CD4-positive, alpha-beta T cell (primary cell): Measurements from ENCODE around the gene MTHFD2. TPM values are rescaled to one million over a fixed set of nuclear protein-coding genes. Genes with fewer than 3 reads are reported as not detected.

Experiments used
- ATAC-seq: fragments of 200-7000 bp; cut with Tn5 transposase; one replicate; pipeline ENCODE4 v1.10.0; 2022; ENCODE audit warnings: mild to moderate bottlenecking; ENCODE audit not compliant: poor library complexity
- CTCF ChIA-PET: fragments of 350-600 bp; sonication (Branson Sonifier 250); formaldehyde crosslinking; loops from one replicate; lab custom pipeline; 2021; ENCODE audit warnings: antibody characterized with exemption, inconsistent platforms; lab: Charles Lee
- POLR2A ChIA-PET: fragments of 350-600 bp; sonication (Branson Sonifier 250); formaldehyde crosslinking; loops from one replicate; lab custom pipeline; 2021; ENCODE audit warnings: antibody characterized with exemption, inconsistent platforms; lab: Charles Lee
- DNase-seq, 14 experiments: peaks; one replicate each; pipeline ENCODE4 v3.0.0-alpha.2; 2013 to 2020; ENCODE audit warnings: mixed read lengths in 2 of 14
- H3K27ac ChIP-seq, 2 donors: one replicate each; pipeline versions ENCODE4 v1.5.1 to v1.7.0; 2013; ENCODE audit warnings: low read length in 2 of 2, low read depth in 1 of 2, mild to moderate bottlenecking in 1 of 2
- H3K27me3 ChIP-seq, 2 experiments: 1 replicate in 1 of 2; 2 replicates in 1 of 2; pipeline versions ENCODE4 v1.6.1 to v1.7.0; 2013; ENCODE audit warnings: low read length in 2 of 2, control low read depth in 1 of 2, mild to moderate bottlenecking in 1 of 2, moderate library complexity in 1 of 2; ENCODE audit not compliant: insufficient read depth in 2 of 2, control insufficient read depth in 1 of 2
- H3K36me3 ChIP-seq: one replicate; pipeline ENCODE4 v1.6.1; 2013; ENCODE audit warnings: low read length, control low read depth; ENCODE audit not compliant: insufficient read depth
- H3K4me1 ChIP-seq: one replicate; pipeline ENCODE4 v1.6.1; 2013; ENCODE audit warnings: low read length, control low read depth; ENCODE audit not compliant: insufficient read depth
- H3K4me3 ChIP-seq: one replicate; pipeline ENCODE4 v1.5.1; 2013; ENCODE audit warnings: mild to moderate bottlenecking, low read length, moderate library complexity
- H3K9me3 ChIP-seq, 2 experiments: 1 replicate in 1 of 2; 2 replicates in 1 of 2; pipeline versions ENCODE4 v1.6.1 to v1.7.0; 2013; ENCODE audit warnings: low read length in 2 of 2, mild to moderate bottlenecking in 2 of 2, control low read depth in 1 of 2, moderate library complexity in 1 of 2; ENCODE audit not compliant: control insufficient read depth in 1 of 2, insufficient read depth in 1 of 2
- H3K27ac Mint-ChIP-seq: one replicate; pipeline ENCODE4 v1.8.0; 2020; ENCODE audit warnings: mixed read lengths
- H3K27me3 Mint-ChIP-seq: one replicate; pipeline ENCODE4 v1.8.0; 2021; ENCODE audit warnings: mixed read lengths
- H3K36me3 Mint-ChIP-seq: one replicate; pipeline ENCODE4 v1.8.0; 2021; ENCODE audit warnings: low read depth, mixed read lengths
- H3K4me1 Mint-ChIP-seq: one replicate; pipeline ENCODE4 v1.8.0; 2021; ENCODE audit warnings: low read depth, mixed read lengths
- H3K4me3 Mint-ChIP-seq: one replicate; pipeline ENCODE4 v1.8.0; 2020; ENCODE audit warnings: mild to moderate bottlenecking, mixed read lengths
- H3K9me3 Mint-ChIP-seq: one replicate; pipeline ENCODE4 v1.8.0; 2020; ENCODE audit warnings: mixed read lengths
- CTCF ChIP-seq: fragments of 200-600 bp; IDR thresholded peaks from one replicate; pipeline ENCODE4 v1.8.0; 2022; ENCODE audit warnings: antibody characterized with exemption, mild to moderate bottlenecking
- intact Hi-C, 2 experiments: fragments of 100-400 bp; cut with DNase I in 1 of 2; cut with micrococcal nuclease in 1 of 2; formaldehyde crosslinking; loops; one replicate each; pipeline versions ENCODE4 v1.15.1 to v1.9.0; 2023 to 2025; cut with DNase I, micrococcal nuclease
- total RNA-seq, 174 experiments: library from RNA in 2 of 174; stranded (reverse) in 2 of 174; gene quantifications; one replicate each; pipeline ENCODE4 v1.2.3 and lab custom pipeline; 2021 to 2026

Gene MTHFD2
- total RNA-seq, 2 experiments from 2014 or later, result 18.6 to 21.6 TPM

GRCh38 chr2:74222300-74222650, 23.9 kb downstream of the MTHFD2 start:
- Histone ChIP-seq H3K36me3 (peaks cover 5% of the 10 kb centered on the region), H3K27ac (no peak overlapping the region), H3K9me3 (no peaks in the 10 kb centered on the region), H3K4me3 (no peak overlapping the region), H3K27me3 (no peaks in the 10 kb centered on the region), H3K4me1 (no peaks in the 10 kb centered on the region)
- Mint-ChIP-seq H3K36me3 (peaks cover 7% of the 10 kb centered on the region), H3K4me3 (no peak overlapping the region), H3K27me3 (no peaks in the 10 kb centered on the region), H3K27ac (no peak overlapping the region), H3K9me3 (no peaks in the 10 kb centered on the region), H3K4me1 (no peaks in the 10 kb centered on the region)
- DNase-seq, result no peak
- no peak for TF ChIP-seq CTCF
- intact Hi-C loops, result no loop called here
- CTCF ChIA-PET, result no interaction called here
- no peak for ATAC-seq
- POLR2A ChIA-PET, result no interaction called here

DNA sequence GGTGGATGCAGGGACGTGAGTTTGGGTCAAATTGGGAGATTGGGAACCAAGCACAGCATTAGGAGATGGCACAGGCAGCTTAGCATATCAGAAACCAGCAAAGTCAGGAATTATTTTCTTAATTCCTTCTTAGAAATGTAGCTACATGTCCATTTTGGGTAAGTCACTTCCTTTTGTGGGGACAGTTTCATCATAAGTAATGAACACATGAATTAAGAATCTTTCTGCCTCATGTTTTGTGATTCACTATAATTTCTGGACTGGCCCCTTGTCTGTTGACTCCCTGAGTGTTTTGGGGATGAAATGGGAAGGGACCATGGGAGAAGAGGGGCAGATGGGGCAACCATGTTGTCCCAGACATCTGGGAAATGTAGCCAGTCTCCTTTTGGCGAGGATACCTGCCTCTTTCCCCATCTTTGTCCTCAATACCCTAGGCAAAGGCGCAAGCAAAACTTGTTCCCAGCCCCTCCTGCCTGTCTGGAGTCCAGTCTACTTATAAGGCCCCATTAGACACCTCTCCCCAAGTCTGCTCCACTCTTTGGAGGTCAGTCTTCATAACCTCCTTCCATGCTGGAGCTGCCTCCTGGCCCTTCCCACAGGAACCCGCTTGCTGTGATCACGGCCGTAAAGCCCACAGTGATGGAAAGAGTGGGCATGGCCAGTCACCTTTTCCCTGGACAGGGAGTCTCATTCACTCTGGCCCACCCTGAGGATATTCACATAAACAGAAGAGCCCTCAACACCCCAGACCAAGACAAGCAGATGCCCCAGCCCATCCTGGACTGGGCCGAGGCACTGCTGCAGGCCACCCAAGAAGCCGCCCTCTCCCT, 25.7 kb downstream of the MTHFD2 start:
- POLR2A ChIA-PET, result no interaction called here

GRCh38 chr2:74225698-74226459, 27.5 kb downstream of the MTHFD2 start:
- H3K27me3 Mint-ChIP-seq, result no peaks in the 10 kb centered on the region
- intact Hi-C loops, result no loop called here
- no peaks in the 10 kb centered on the region for H3K9me3 Mint-ChIP-seq
- H3K27ac ChIP-seq, result no peak overlapping the region
- DNase-seq (no peak), ATAC-seq (no peak)
- no peak overlapping the region for H3K4me3 Mint-ChIP-seq
- CTCF ChIA-PET, result no interaction called here
- no peaks in the 10 kb centered on the region for H3K27me3 ChIP-seq
- POLR2A ChIA-PET, result no interaction called here
- no peak for TF ChIP-seq CTCF
- no peak overlapping the region for H3K4me3 ChIP-seq
- H3K9me3 ChIP-seq, result no peaks in the 10 kb centered on the region
- no peaks in the 10 kb centered on the region for H3K4me1 ChIP-seq
- H3K27ac Mint-ChIP-seq, result no peak overlapping the region
- H3K36me3 ChIP-seq, result no peaks in the 10 kb centered on the region
- peaks cover 4% of the 10 kb centered on the region for H3K36me3 Mint-ChIP-seq
- no peaks in the 10 kb centered on the region for H3K4me1 Mint-ChIP-seq

More for the DNA sequence above, 25.7 kb downstream of the MTHFD2 start:
- CTCF ChIA-PET, result no interaction called here
- Mint-ChIP-seq H3K27ac (no peak overlapping the region), H3K9me3 (no peaks in the 10 kb centered on the region), H3K36me3 (peaks cover 8% of the 10 kb centered on the region), H3K4me3 (no peak overlapping the region), H3K4me1 (no peaks in the 10 kb centered on the region), H3K27me3 (no peaks in the 10 kb centered on the region)
- Histone ChIP-seq H3K9me3 (no peaks in the 10 kb centered on the region), H3K4me1 (no peaks in the 10 kb centered on the region), H3K27ac (no peak overlapping the region), H3K4me3 (no peak overlapping the region), H3K36me3 (no peaks in the 10 kb centered on the region), H3K27me3 (no peaks in the 10 kb centered on the region)
- ATAC-seq (no peak), DNase-seq (no peak)
- intact Hi-C loops, result no loop called here
- no peak for TF ChIP-seq CTCF
